Fibroblast of villous mesenchyme (primary cell): ENCODE results near the gene ATP1A3. TPM values are rescaled to one million over a fixed set of nuclear protein-coding genes. Genes with fewer than 3 reads are reported as not detected.
"Not testable (repeated sequence)": the region's sequence is repeated elsewhere in the genome, so short reads cannot be mapped to it uniquely, and the experiment has no call there.

ENCODE experiments used
- DNase-seq: peaks from one replicate; pipeline ENCODE4 v3.0.0-alpha.2; 2010; ENCODE audit warnings: low read depth
- H3K4me3 ChIP-seq: 2 replicates; pipeline ENCODE4 v1.5.1; 2011; ENCODE audit warnings: low read depth, mild to moderate bottlenecking, low read length
- CTCF ChIP-seq: IDR thresholded peaks from 2 replicates; pipeline ENCODE4 v1.5.1; 2012; ENCODE audit warnings: low read depth, mild to moderate bottlenecking, low read length; ENCODE audit not compliant: insufficient read depth
- total RNA-seq: library from RNA; depleted of rRNA; stranded (reverse); fragments of >200 nt; gene quantifications from 2 replicates; pipeline ENCODE4 v1.2.3, GENCODE V29; 2012

The ATP1A3 gene
- total RNA-seq, 1 donor = not detected

DNA sequence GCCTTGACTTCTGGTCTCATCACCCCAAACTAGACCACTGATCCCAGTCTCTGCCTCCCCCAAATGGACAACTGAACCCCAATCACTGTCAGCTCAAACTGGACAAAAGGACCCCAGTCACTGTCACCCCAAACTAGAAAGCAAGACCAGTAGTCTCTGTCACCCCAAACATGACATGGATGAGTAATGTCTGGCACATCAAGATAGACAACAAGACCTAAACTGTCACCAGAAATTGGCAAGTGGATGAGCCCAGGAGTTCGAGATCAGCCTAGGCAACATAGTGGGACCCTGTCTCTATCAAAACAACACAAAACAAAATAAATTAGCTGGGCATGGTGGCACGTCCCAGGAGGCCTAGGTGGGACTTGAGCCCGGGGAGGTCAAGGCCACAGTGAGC lies 46.9 kb downstream of the ATP1A3 start:
- no peak for TF ChIP-seq CTCF
- DNase-seq = no peak
- no peak overlapping the region for H3K4me3 ChIP-seq

- H3K4me3 ChIP-seq = no peak overlapping the region
- TF ChIP-seq CTCF = no peak
- DNase-seq = no peak
Measured at GRCh38 chr19:41945135-41945766, 48.8 kb downstream of the ATP1A3 start.

DNA sequence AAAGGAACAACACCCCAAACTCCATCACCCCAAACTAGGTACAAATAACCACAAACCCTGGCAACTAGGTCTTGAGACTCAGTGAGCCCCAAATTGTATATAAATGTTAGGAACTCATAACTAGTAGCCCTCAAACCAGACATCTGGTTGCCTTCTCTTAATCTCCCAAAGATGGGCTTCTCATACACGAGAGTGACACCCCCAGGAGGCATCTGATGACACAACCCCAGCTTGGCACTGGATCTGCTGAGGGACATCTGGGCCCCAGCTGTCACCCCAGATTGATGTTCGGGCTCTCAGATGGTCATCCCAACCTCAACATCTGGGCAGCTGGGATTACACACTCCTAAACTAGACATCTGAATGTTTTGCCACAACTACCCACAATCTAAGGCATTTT lies 49.7 kb downstream of the ATP1A3 start:
- TF ChIP-seq CTCF = no peak
- DNase-seq = no peak
- H3K4me3 ChIP-seq = no peak overlapping the region

DNA sequence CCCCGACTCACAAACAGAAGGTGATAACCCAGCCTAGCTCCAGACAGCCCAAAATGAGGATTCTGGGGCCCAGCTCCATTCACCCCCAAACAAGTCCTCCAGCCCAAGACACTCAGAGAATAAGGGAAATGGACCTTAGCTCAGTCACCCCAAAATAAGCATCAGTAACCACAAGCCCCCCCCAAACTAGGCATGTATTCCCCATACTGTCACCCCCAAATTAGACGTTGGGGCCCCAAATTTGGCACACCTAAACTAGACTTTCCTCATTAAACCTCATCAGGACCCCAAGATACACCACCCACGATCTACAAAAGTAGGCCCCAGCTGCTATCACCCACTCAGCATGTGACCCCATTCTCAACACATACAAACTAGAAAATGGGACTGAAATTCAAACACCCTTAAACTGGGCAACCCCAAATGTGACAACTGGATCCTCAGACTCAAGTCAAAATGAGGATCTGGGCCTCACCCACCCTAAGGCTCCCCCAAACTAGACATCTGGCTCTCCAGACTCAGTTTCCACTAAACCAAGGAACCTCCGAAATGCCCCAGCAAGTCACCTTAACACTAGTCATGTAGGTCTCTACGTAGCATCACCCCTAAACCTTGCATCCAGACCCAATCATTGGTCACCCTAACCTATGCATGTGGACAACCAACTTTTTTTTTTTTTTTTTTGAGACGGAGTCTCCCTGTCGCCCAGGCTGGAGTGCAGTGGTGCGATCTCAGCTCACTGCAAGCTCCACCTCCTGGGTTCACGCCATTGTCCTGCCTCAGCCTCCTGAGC lies 52.4 kb downstream of the ATP1A3 start:
- no peak for TF ChIP-seq CTCF
- no peak overlapping the region for H3K4me3 ChIP-seq
- no peak for DNase-seq

DNA sequence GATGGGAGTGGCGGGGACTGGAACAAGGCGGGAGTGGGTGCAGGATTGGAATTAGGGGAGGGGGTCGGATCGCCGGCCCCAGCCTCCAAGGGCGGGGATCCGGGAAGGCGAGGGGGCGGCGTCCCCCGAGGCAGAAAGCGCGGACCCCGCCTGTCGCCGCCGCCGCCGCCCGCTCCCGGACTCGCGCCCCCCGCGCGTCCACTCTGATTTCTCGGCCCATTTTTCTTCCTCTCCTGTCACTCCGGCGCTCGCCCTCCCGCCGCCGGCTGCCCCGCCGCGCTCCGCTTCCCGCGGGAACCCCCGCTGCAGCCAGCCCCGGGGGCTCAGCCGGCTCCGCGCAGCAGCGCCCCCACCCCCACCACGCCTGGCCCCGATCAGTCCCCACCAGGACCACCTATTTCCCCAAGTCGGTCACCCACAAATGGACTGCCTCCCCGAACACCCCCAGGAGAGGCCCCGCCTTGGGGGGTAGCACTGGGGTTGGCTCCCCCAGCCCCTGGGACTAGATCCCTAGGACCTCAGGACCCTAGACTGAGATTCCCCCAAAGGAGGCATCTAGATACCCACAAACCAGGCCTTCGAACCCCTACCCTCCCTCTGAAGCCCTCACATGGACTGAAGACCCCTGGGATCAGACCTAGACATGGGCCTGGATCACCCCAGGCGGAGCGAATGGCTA lies 53.2 kb downstream of the ATP1A3 start:
- no peak for TF ChIP-seq CTCF
- peak overlapping the region; percentile 68 for H3K4me3 ChIP-seq
- no peak for DNase-seq

- TF ChIP-seq CTCF = no peak
- peak overlapping the region; percentile 68 for H3K4me3 ChIP-seq
- peak; percentile 18 for DNase-seq
Measured at GRCh38 chr19:41939861-41940730, 53.9 kb downstream of the ATP1A3 start.

- not testable (repeated sequence) for DNase-seq, H3K4me3 ChIP-seq
Measured at GRCh38 chr19:41939209-41939608, 54.8 kb downstream of the ATP1A3 start.
